ENCODE data around the gene SMAD1.

Gene SMAD1

GRCh38 chr4:145530189-145530588, 48.5 kb downstream of the SMAD1 start:
- Histone ChIP-seq H3K9me3 (ENCODE audit: insufficient read depth, low read depth, low read length) (no peaks in the 10 kb centered on the region), H3K36me3 (ENCODE audit: insufficient read depth, low read length) (no peaks in the 10 kb centered on the region), H3K4me3 (ENCODE audit: low read length, poor library complexity, severe bottlenecking) (no peak overlapping the region), H3K9ac (ENCODE audit: low read depth, low read length, poor library complexity, severe bottlenecking) (no peak overlapping the region), H3K79me2 (ENCODE audit: insufficient read depth, low read length) (peaks cover 26% of the 10 kb centered on the region), H3K9me2 (replicated peaks; ENCODE audit: low read depth, low read length) (no peaks in the 10 kb centered on the region), H2AFZ (ENCODE audit: low read length) (no peak overlapping the region), H3K27me3 (ENCODE audit: insufficient read depth, low read length, poor library complexity, severe bottlenecking) (no peaks in the 10 kb centered on the region), H4K20me1 (ENCODE audit: insufficient read depth, low read length, poor library complexity, severe bottlenecking) (no peaks in the 10 kb centered on the region), H3F3A (ENCODE audit: low read depth) (peaks cover 2% of the 10 kb centered on the region; the same call in 1 of the 2 replicates), H3K4me2 (ENCODE audit: low read depth, low read length, poor library complexity, severe bottlenecking) (no peak overlapping the region), H3K4me1 (ENCODE audit: insufficient read depth, low read length, poor library complexity, severe bottlenecking) (peaks cover 11% of the 10 kb centered on the region)
- TF ChIP-seq CTCF (conservative IDR thresholded peaks at IDR 0.05; ENCODE audit: low read length): no peak
- TF ChIP-seq EZH2phosphoT487 (IDR thresholded peaks at IDR 0.05; ENCODE audit: borderline replicate concordance): no peak

- peaks cover 2% of the 10 kb centered on the region; the same call in 1 of the 2 replicates for H3F3A ChIP-seq (ENCODE audit: low read depth)
- no peak overlapping the region for H2AFZ ChIP-seq (ENCODE audit: low read length)
- no peak overlapping the region for H3K4me2 ChIP-seq (ENCODE audit: low read depth, low read length, poor library complexity, severe bottlenecking)
- no peak overlapping the region for H3K9ac ChIP-seq (ENCODE audit: low read depth, low read length, poor library complexity, severe bottlenecking)
- TF ChIP-seq EZH2phosphoT487 (IDR thresholded peaks at IDR 0.05; ENCODE audit: borderline replicate concordance): no peak
- TF ChIP-seq CTCF (conservative IDR thresholded peaks at IDR 0.05; ENCODE audit: low read length): no peak
- H3K79me2 ChIP-seq (ENCODE audit: insufficient read depth, low read length): peaks cover 26% of the 10 kb centered on the region
- no peak overlapping the region for H3K4me3 ChIP-seq (ENCODE audit: low read length, poor library complexity, severe bottlenecking)
- no peaks in the 10 kb centered on the region for H3K27me3 ChIP-seq (ENCODE audit: insufficient read depth, low read length, poor library complexity, severe bottlenecking)
- no peaks in the 10 kb centered on the region for H3K9me3 ChIP-seq (ENCODE audit: insufficient read depth, low read depth, low read length)
- H3K36me3 ChIP-seq (ENCODE audit: insufficient read depth, low read length): no peaks in the 10 kb centered on the region
- no peaks in the 10 kb centered on the region for H3K9me2 ChIP-seq (replicated peaks; ENCODE audit: low read depth, low read length)
- peaks cover 6% of the 10 kb centered on the region for H3K4me1 ChIP-seq (ENCODE audit: insufficient read depth, low read length, poor library complexity, severe bottlenecking)
- H4K20me1 ChIP-seq (ENCODE audit: insufficient read depth, low read length, poor library complexity, severe bottlenecking): no peaks in the 10 kb centered on the region
Observed at GRCh38 chr4:145530662-145531061, 49.0 kb downstream of the SMAD1 start.

- Histone ChIP-seq H3K9ac (ENCODE audit: low read depth, low read length, poor library complexity, severe bottlenecking) (no peak overlapping the region), H3K4me3 (ENCODE audit: low read length, poor library complexity, severe bottlenecking) (no peak overlapping the region), H3K27me3 (ENCODE audit: insufficient read depth, low read length, poor library complexity, severe bottlenecking) (no peaks in the 10 kb centered on the region), H3K79me2 (ENCODE audit: insufficient read depth, low read length) (peaks cover 25% of the 10 kb centered on the region), H2AFZ (ENCODE audit: low read length) (no peak overlapping the region), H3K4me2 (ENCODE audit: low read depth, low read length, poor library complexity, severe bottlenecking) (no peak overlapping the region), H3K4me1 (ENCODE audit: insufficient read depth, low read length, poor library complexity, severe bottlenecking) (peaks cover under 1% of the 10 kb centered on the region), H3K9me3 (ENCODE audit: insufficient read depth, low read depth, low read length) (no peaks in the 10 kb centered on the region), H4K20me1 (ENCODE audit: insufficient read depth, low read length, poor library complexity, severe bottlenecking) (no peaks in the 10 kb centered on the region), H3K36me3 (ENCODE audit: insufficient read depth, low read length) (no peaks in the 10 kb centered on the region), H3K9me2 (replicated peaks; ENCODE audit: low read depth, low read length) (no peaks in the 10 kb centered on the region), H3F3A (ENCODE audit: low read depth) (0 out of 2 replicates have a peak, but pooled peaks cover 1% of the 10 kb centered on the region)
- no peak for TF ChIP-seq CTCF (conservative IDR thresholded peaks at IDR 0.05; ENCODE audit: low read length)
- TF ChIP-seq EZH2phosphoT487 (IDR thresholded peaks at IDR 0.05; ENCODE audit: borderline replicate concordance): no peak
Observed at GRCh38 chr4:145531223-145531622, 49.6 kb downstream of the SMAD1 start.
